IMR-90 (cell line): ENCODE data around the gene OR6V1.

Experiments used
- BHLHE40 ChIP-seq: fragments of 150-350 bp; IDR thresholded peaks from 2 replicates; pipeline ENCODE4 v1.6.1; 2016; ENCODE audit warnings: mild to moderate bottlenecking, low read depth, low read length
- CEBPB ChIP-seq: IDR thresholded peaks from 2 replicates; pipeline ENCODE4 v1.6.1; 2012; ENCODE audit warnings: low read depth, low read length, improper control_type of control experiment
- CTCF ChIP-seq: conservative IDR thresholded peaks from 2 replicates; pipeline ENCODE4 v1.5.1; 2012; ENCODE audit warnings: mild to moderate bottlenecking, low read depth, low read length, improper control_type of control experiment
- FOS ChIP-seq: fragments of 150-350 bp; IDR thresholded peaks from 2 replicates; pipeline ENCODE4 v1.6.1; 2016; ENCODE audit warnings: low read depth, low read length
- MAFK ChIP-seq: IDR thresholded peaks from 2 replicates; pipeline ENCODE4 v1.6.1; 2012; ENCODE audit warnings: low read depth, low read length, improper control_type of control experiment
- MAZ ChIP-seq: IDR thresholded peaks from 2 replicates; pipeline ENCODE4 v1.6.1; 2012; ENCODE audit warnings: low read depth, mild to moderate bottlenecking, low read length, improper control_type of control experiment, moderate library complexity, borderline replicate concordance
- MXI1 ChIP-seq: IDR thresholded peaks from 2 replicates; pipeline ENCODE4 v1.6.1; 2012; ENCODE audit warnings: low read depth, mild to moderate bottlenecking, low read length, moderate library complexity, borderline replicate concordance
- POLR2A ChIP-seq: IDR thresholded peaks from 2 replicates; pipeline ENCODE4 v1.6.1; 2012; ENCODE audit warnings: mild to moderate bottlenecking, low read depth, low read length
- RAD21 ChIP-seq: IDR thresholded peaks from 2 replicates; pipeline ENCODE4 v1.6.1; 2012; ENCODE audit warnings: low read length, improper control_type of control experiment
- RCOR1 ChIP-seq: IDR thresholded peaks from 2 replicates; pipeline ENCODE4 v1.6.1; 2012; ENCODE audit warnings: mild to moderate bottlenecking, low read length, improper control_type of control experiment; ENCODE audit not compliant: insufficient replicate concordance
- RFX5 ChIP-seq: IDR thresholded peaks from 2 replicates; pipeline ENCODE4 v1.8.0; 2012; ENCODE audit warnings: low read depth, mild to moderate bottlenecking, low read length, moderate library complexity
- SMC3 ChIP-seq: fragments of 150-350 bp; IDR thresholded peaks from 2 replicates; pipeline ENCODE4 v1.6.1; 2016; ENCODE audit warnings: low read depth, mild to moderate bottlenecking, antibody characterized with exemption, low read length, moderate library complexity
- TF ChIP-seq, protein P1 (sequence below): fragments of 150-350 bp; IDR thresholded peaks from 2 replicates; pipeline ENCODE4 v1.6.1; 2017; ENCODE audit warnings: mild to moderate bottlenecking, antibody characterized with exemption, low read length, low read depth
- TF ChIP-seq, protein P2 (sequence below): fragments of 150-350 bp; IDR thresholded peaks from 2 replicates; pipeline ENCODE4 v1.6.1; 2016; ENCODE audit warnings: low read depth, mild to moderate bottlenecking, low read length, moderate library complexity, borderline replicate concordance

- TF ChIP-seq CTCF (no peak), MXI1 (no peak), MAFK (no peak), POLR2A (no peak), RCOR1 (no peak), SMC3 (no peak), MAZ (no peak), RAD21 (no peak), CEBPB (no peak), BHLHE40 (no peak), RFX5 (no peak), FOS (no peak)
- TF ChIP-seq, protein P1, sequence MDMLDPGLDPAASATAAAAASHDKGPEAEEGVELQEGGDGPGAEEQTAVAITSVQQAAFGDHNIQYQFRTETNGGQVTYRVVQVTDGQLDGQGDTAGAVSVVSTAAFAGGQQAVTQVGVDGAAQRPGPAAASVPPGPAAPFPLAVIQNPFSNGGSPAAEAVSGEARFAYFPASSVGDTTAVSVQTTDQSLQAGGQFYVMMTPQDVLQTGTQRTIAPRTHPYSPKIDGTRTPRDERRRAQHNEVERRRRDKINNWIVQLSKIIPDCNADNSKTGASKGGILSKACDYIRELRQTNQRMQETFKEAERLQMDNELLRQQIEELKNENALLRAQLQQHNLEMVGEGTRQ = no peak
- TF ChIP-seq, protein P2, sequence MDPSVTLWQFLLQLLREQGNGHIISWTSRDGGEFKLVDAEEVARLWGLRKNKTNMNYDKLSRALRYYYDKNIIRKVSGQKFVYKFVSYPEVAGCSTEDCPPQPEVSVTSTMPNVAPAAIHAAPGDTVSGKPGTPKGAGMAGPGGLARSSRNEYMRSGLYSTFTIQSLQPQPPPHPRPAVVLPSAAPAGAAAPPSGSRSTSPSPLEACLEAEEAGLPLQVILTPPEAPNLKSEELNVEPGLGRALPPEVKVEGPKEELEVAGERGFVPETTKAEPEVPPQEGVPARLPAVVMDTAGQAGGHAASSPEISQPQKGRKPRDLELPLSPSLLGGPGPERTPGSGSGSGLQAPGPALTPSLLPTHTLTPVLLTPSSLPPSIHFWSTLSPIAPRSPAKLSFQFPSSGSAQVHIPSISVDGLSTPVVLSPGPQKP = no peak
Observed at GRCh38 chr7:143027032-143027431, 25.1 kb upstream of the OR6V1 start, which contains the start of gene OR9A2.
